ENCODE data around the gene PRRG2. TPM values are rescaled to one million over a fixed set of nuclear protein-coding genes. Genes with fewer than 3 reads are reported as not detected.
A peak's percentile ranks its signal among the peaks of the same experiment; 100 is the strongest.

PRRG2 gene
- total and polyA plus RNA-seq, 9 of the 15 experiments (the other 6 are each of a cell fraction or from before 2014, with no cell fraction given): 0.06 to 1.1 (median 0.33) TPM

DNA sequence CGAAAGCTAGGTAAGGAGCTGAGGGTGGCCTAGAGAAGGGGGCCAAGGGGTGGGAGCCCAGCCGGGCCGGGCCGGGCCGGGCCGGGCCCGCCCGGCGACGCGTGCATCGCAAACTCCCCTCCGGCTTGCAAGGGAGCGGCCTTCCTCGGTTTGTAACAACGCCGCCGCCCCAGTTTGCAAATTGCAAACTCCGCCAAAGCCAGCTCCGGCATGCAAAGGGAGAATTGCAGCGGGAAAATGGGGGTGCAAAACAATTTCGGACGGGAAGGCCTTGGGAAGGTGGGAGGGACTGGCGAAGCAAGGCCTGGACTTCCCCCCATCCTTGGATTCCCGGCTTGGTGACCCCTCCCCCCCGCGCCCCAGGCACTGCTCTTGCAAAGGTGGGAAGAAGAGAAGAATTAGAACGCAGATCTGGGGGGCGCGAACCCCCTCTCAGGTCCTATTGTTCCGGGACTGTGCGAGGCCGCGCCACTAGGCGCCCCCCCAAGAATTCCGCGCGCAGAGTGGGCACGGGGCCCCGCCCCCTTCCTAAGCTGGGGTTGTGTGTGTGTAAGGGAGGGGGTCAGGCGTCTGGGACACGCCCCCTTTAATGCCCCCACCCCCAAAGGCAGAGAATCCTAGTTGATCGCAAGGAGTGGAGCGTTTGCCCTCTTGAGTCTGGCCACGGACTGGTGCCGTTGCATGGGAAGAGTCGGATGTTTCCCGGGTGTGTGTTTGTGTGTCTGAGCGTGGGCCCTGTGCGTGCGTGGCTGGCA, 10.8 kb downstream of the PRRG2 start (continued):
- TF ChIP-seq, protein P1, sequence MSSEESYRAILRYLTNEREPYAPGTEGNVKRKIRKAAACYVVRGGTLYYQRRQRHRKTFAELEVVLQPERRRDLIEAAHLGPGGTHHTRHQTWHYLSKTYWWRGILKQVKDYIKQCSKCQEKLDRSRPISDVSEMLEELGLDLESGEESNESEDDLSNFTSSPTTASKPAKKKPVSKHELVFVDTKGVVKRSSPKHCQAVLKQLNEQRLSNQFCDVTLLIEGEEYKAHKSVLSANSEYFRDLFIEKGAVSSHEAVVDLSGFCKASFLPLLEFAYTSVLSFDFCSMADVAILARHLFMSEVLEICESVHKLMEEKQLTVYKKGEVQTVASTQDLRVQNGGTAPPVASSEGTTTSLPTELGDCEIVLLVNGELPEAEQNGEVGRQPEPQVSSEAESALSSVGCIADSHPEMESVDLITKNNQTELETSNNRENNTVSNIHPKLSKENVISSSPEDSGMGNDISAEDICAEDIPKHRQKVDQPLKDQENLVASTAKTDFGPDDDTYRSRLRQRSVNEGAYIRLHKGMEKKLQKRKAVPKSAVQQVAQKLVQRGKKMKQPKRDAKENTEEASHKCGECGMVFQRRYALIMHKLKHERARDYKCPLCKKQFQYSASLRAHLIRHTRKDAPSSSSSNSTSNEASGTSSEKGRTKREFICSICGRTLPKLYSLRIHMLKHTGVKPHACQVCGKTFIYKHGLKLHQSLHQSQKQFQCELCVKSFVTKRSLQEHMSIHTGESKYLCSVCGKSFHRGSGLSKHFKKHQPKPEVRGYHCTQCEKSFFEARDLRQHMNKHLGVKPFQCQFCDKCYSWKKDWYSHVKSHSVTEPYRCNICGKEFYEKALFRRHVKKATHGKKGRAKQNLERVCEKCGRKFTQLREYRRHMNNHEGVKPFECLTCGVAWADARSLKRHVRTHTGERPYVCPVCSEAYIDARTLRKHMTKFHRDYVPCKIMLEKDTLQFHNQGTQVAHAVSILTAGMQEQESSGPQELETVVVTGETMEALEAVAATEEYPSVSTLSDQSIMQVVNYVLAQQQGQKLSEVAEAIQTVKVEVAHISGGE (CRISPR knock-in tag; IDR thresholded peaks at IDR 0.05): peak in 2 of 3 experiments; percentile 44 to 89; a peak in 4 of 6 replicates
- TF ChIP-seq XRCC3 (IDR thresholded peaks at IDR 0.05): no peak
- no peak for TF ChIP-seq HMG20B (CRISPR knock-in tag; IDR thresholded peaks at IDR 0.05)
- TF ChIP-seq ZNF146 (CRISPR knock-in tag; IDR thresholded peaks at IDR 0.05; ENCODE audit: unreplicated experiment): no peak
- TF ChIP-seq ZNF584 (CRISPR knock-in tag; IDR thresholded peaks at IDR 0.05; ENCODE audit: low read depth): no peak
- TF ChIP-seq, protein P2, sequence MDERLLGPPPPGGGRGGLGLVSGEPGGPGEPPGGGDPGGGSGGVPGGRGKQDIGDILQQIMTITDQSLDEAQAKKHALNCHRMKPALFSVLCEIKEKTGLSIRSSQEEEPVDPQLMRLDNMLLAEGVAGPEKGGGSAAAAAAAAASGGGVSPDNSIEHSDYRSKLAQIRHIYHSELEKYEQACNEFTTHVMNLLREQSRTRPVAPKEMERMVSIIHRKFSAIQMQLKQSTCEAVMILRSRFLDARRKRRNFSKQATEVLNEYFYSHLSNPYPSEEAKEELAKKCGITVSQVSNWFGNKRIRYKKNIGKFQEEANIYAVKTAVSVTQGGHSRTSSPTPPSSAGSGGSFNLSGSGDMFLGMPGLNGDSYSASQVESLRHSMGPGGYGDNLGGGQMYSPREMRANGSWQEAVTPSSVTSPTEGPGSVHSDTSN (CRISPR knock-in tag; IDR thresholded peaks at IDR 0.05; ENCODE audit: low read depth): no peak
- TF ChIP-seq, protein P2 (tag; conservative IDR thresholded peaks at IDR 0.05; ENCODE audit: low read depth): no peak
- TF ChIP-seq RBM25 (IDR thresholded peaks at IDR 0.05; ENCODE audit: low read depth, low read length, severe bottlenecking): no peak
- no peak for TF ChIP-seq CREB1 (IDR thresholded peaks at IDR 0.05)
- TF ChIP-seq CREB1 (CRISPR knock-in tag; IDR thresholded peaks at IDR 0.05): 0 out of 2 replicates have a peak, but pooled peaks have one; percentile 10
- peak; percentile 46 for TF ChIP-seq KDM5B (IDR thresholded peaks at IDR 0.05; ENCODE audit: insufficient replicate concordance, low read depth, low read length)
- TF ChIP-seq TOE1 (IDR thresholded peaks at IDR 0.05; ENCODE audit: borderline replicate concordance): peak; percentile 29; the same call in 1 of the 2 replicates
- TF ChIP-seq TOE1 (CRISPR knock-in tag; IDR thresholded peaks at IDR 0.05; ENCODE audit: borderline replicate concordance, low read depth): no peak
- no peak for TF ChIP-seq ZC3H4 (CRISPR knock-in tag; IDR thresholded peaks at IDR 0.05; ENCODE audit: borderline replicate concordance)
- no peak for TF ChIP-seq EGR1 (conservative IDR thresholded peaks at IDR 0.05)
- TF ChIP-seq SMARCC2 (IDR thresholded peaks at IDR 0.05; ENCODE audit: low read depth): no peak
- TF ChIP-seq CAMTA2 (CRISPR knock-in tag; conservative IDR thresholded peaks at IDR 0.05): no peak
- 0 out of 2 replicates have a peak, but pooled peaks have one; percentile 24 for TF ChIP-seq KAT7 (CRISPR knock-in tag; IDR thresholded peaks at IDR 0.05; ENCODE audit: borderline replicate concordance)
- TF ChIP-seq CHD2 (IDR thresholded peaks at IDR 0.05; ENCODE audit: low read depth, low read length): no peak
- TF ChIP-seq YY1 (IDR thresholded peaks at IDR 0.05; ENCODE audit: borderline replicate concordance in 1 of 3, control insufficient read depth in 1 of 3, extremely low read depth in 1 of 3, insufficient read depth in 3 of 3, insufficient read length in 1 of 3, insufficient replicate concordance in 2 of 3, low read depth in 1 of 3, low read length in 2 of 3): peak in 1 of 3 experiments; percentile 10
